Fibroblast of skin of scalp (primary cell): ENCODE measurements around the gene CARS2.
"Not testable (repeated sequence)": the region's sequence is repeated elsewhere in the genome, so short reads cannot be mapped to it uniquely, and the experiment has no call there.

ENCODE experiments used
- DNase-seq: peaks from one replicate; pipeline ENCODE4 v3.0.0-alpha.2; 2013

Gene CARS2

GRCh38 chr13:110706570-110707372, 855 bp upstream of the CARS2 start:
- DNase-seq = no peak

- no peak for DNase-seq
These were observed 525 bp downstream of the CARS2 start for GRCh38 chr13:110705356-110705825.

GRCh38 chr13:110702591-110703526, 3.1 kb downstream of the CARS2 start:
- DNase-seq = no peak

- no peak for DNase-seq
These were observed 3.8 kb downstream of the CARS2 start for GRCh38 chr13:110702089-110702488.

GRCh38 chr13:110701061-110701460, 4.9 kb downstream of the CARS2 start:
- DNase-seq = not testable (repeated sequence)

GRCh38 chr13:110700641-110701040, 5.3 kb downstream of the CARS2 start:
- DNase-seq = no peak

GRCh38 chr13:110700186-110700585, 5.7 kb downstream of the CARS2 start:
- DNase-seq = no peak

- DNase-seq = no peak
These were observed 6.5 kb downstream of the CARS2 start for GRCh38 chr13:110699148-110700145.

- no peak for DNase-seq
These were observed 7.2 kb downstream of the CARS2 start for GRCh38 chr13:110698689-110699088.

GRCh38 chr13:110697842-110698241, 8.1 kb downstream of the CARS2 start:
- no peak for DNase-seq

GRCh38 chr13:110696776-110697175, 9.1 kb downstream of the CARS2 start:
- no peak for DNase-seq

GRCh38 chr13:110695774-110696173, 10.1 kb downstream of the CARS2 start:
- DNase-seq = not testable (repeated sequence)

GRCh38 chr13:110690516-110690915, 15.4 kb downstream of the CARS2 start:
- DNase-seq = no peak

- no peak for DNase-seq
These were observed 16.2 kb downstream of the CARS2 start for GRCh38 chr13:110689711-110690110.

- no peak for DNase-seq
These were observed 16.9 kb downstream of the CARS2 start for GRCh38 chr13:110689041-110689440.

GRCh38 chr13:110687736-110688135, 18.2 kb downstream of the CARS2 start:
- no peak for DNase-seq

- DNase-seq = no peak
These were observed 20.5 kb downstream of the CARS2 start for GRCh38 chr13:110685305-110686020.

- DNase-seq = no peak
These were observed 21.4 kb downstream of the CARS2 start for GRCh38 chr13:110684388-110685056.

- no peak for DNase-seq
These were observed 22.0 kb downstream of the CARS2 start for GRCh38 chr13:110683921-110684320.

GRCh38 chr13:110683203-110683883, 22.6 kb downstream of the CARS2 start:
- DNase-seq = no peak
